ENCODE data around the gene ACAA2.

- TF ChIP-seq EZH2 (IDR thresholded peaks at IDR 0.05; ENCODE audit: borderline replicate concordance, low read depth, low read length, poor library complexity, severe bottlenecking) (no peak), CTCF (conservative IDR thresholded peaks at IDR 0.05; ENCODE audit: low read depth, low read length) (no peak)
Measured at GRCh38 chr18:49744376-49745008, 68.8 kb downstream of the ACAA2 start.

Data from A673 (cell line).